ENCODE data around the gene LY6G6C.

Gene LY6G6C

DNA sequence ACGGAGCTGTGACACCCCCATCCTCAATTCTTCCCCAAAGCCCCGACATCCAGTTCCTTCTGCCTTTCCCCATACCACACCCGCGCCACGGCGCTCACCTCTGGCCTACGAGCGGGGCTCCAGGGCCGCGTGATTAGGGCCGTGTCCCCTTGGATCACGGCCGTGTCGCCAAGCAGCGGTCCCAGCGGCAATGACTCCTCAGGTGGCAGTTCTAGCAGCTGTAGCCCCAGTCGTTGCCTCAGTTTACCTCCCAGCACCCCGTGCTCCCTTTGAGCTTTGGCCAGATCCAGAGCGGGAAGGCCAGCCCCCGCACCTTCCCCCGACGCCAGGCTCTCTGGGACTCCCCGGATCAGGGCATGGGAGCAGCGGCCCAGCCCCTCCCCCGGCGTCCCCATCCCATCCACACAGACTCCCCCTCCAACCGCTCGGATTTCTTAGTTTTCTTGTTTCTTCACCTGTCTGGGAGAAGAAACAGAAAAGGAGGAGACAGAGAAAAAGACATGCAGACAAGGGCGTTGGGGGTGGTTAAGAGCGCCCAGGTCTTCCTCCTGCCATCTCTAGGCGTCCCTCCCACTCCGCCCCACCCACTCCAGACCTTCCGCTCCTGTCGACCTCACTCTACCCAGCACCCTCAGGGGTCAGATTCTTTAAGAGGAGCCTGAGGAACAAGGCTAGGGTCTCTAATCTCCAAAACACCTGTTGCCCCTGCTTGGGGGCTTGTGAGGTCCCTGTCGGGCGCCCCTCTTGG, 7.4 kb upstream of the LY6G6C start, which contains the start of gene DDAH2:
TSS of gene DDAH2 (minus strand) at position 533 of the 748 bp plus-strand sequence. CDS start at position 395, 138 bp downstream.
- TF ChIP-seq, protein P1, sequence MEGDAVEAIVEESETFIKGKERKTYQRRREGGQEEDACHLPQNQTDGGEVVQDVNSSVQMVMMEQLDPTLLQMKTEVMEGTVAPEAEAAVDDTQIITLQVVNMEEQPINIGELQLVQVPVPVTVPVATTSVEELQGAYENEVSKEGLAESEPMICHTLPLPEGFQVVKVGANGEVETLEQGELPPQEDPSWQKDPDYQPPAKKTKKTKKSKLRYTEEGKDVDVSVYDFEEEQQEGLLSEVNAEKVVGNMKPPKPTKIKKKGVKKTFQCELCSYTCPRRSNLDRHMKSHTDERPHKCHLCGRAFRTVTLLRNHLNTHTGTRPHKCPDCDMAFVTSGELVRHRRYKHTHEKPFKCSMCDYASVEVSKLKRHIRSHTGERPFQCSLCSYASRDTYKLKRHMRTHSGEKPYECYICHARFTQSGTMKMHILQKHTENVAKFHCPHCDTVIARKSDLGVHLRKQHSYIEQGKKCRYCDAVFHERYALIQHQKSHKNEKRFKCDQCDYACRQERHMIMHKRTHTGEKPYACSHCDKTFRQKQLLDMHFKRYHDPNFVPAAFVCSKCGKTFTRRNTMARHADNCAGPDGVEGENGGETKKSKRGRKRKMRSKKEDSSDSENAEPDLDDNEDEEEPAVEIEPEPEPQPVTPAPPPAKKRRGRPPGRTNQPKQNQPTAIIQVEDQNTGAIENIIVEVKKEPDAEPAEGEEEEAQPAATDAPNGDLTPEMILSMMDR (IDR thresholded peaks at IDR 0.05; ENCODE audit: low read length) = peak; percentile 89; the same call in 1 of the 2 replicates
- TF ChIP-seq EZH2 (IDR thresholded peaks at IDR 0.05; ENCODE audit: borderline replicate concordance, low read length) = no peak
- H4K20me1 ChIP-seq (ENCODE audit: insufficient read depth, low read length) = no peaks in the 10 kb centered on the region
- peak within 1 kb of the TSS; percentile 93 for H3K27ac ChIP-seq (ENCODE audit: low read depth, low read length, poor library complexity, severe bottlenecking)
- H3K4me3 ChIP-seq (ENCODE audit: low read depth, low read length, poor library complexity, severe bottlenecking) = peak within 1 kb of the TSS; percentile 72
- H3K79me2 ChIP-seq (ENCODE audit: insufficient read depth, low read length) = no peaks in the 10 kb centered on the region
- no peaks in the 10 kb centered on the region for H3K9me2 ChIP-seq (ENCODE audit: low read depth, low read length)
- H3K27me3 ChIP-seq (ENCODE audit: insufficient read depth, low read length) = no peaks in the 10 kb centered on the region
- no peak within 1 kb of the TSS for H2AFZ ChIP-seq (ENCODE audit: low read length)
- H3K36me3 ChIP-seq (ENCODE audit: insufficient read depth, low read length) = peaks cover 39% of the 10 kb centered on the region
- H3K4me2 ChIP-seq (ENCODE audit: low read length) = peak within 1 kb of the TSS; percentile 92
- H3K9me3 ChIP-seq (ENCODE audit: low read length) = no peaks in the 10 kb centered on the region
- peaks cover 35% of the 10 kb centered on the region for H3K4me1 ChIP-seq (ENCODE audit: insufficient read depth, low read length, severe bottlenecking)
- H3K9ac ChIP-seq (ENCODE audit: low read length) = peak within 1 kb of the TSS; percentile 64
- peaks cover 13% of the 10 kb centered on the region for H3F3A ChIP-seq (ENCODE audit: insufficient read depth, low read length)

DNA sequence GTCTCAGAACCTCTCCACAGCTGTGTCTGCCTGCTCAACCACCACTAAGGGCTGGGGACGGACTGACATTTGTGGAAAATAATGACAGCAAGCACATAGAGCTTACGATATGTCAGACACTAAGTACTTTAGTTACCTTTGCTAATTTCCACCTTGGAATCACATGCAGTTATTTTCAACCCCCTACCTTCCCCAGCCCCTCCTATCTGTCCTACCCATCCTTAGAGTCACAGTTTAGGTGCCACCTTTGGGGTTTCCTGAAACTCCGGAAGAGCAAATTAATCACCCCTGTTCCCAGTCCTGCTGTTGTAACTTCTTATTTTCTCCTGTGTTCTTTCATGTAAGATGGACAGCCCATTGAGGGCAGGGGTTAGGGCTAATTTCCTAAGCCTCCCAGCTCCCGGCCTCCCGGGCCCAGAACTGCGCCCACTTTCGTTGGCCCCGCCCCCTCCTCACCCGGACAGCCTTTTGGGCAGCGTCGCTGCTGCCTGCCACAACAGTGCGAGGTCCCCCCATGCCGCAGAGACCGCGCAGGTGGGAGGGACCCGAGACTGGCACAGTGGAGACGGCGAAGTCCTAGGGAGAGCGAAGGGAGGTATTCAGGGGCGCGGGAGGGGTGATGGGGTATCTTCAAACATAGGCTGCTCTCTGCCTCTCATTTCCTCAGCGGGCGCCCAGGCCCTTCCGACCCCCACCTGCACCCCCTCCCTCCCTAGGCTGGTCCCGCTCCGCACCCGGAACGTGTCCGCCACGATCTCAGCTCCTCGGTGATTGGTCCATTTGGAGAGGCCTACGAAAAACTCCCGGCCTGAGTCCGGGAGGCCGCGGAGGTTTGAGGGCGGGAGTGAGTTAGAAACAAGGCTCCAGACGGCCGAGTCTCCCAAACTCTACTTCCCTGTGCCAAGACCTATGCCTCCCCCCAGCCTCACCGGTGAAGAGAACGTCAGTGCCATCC, 6.4 kb upstream of the LY6G6C start:
- Histone ChIP-seq H3K4me3 (ENCODE audit: low read depth, low read length, poor library complexity, severe bottlenecking) (peak overlapping the region; percentile 7), H3K79me2 (ENCODE audit: insufficient read depth, low read length) (no peaks in the 10 kb centered on the region), H2AFZ (ENCODE audit: low read length) (no peak overlapping the region), H3K27me3 (ENCODE audit: insufficient read depth, low read length) (no peaks in the 10 kb centered on the region), H3K4me1 (ENCODE audit: insufficient read depth, low read length, severe bottlenecking) (peaks cover 35% of the 10 kb centered on the region), H4K20me1 (ENCODE audit: insufficient read depth, low read length) (no peaks in the 10 kb centered on the region), H3K9ac (ENCODE audit: low read length) (peak overlapping the region; percentile 33; the same call in 1 of the 2 replicates), H3K27ac (ENCODE audit: low read depth, low read length, poor library complexity, severe bottlenecking) (peak overlapping the region; percentile 93), H3K9me2 (ENCODE audit: low read depth, low read length) (no peaks in the 10 kb centered on the region), H3F3A (ENCODE audit: insufficient read depth, low read length) (peaks cover 13% of the 10 kb centered on the region), H3K4me2 (ENCODE audit: low read length) (peak overlapping the region; percentile 42; the same call in 1 of the 2 replicates), H3K9me3 (ENCODE audit: low read length) (no peaks in the 10 kb centered on the region), H3K36me3 (ENCODE audit: insufficient read depth, low read length) (peaks cover 30% of the 10 kb centered on the region)
- TF ChIP-seq, protein P1 (IDR thresholded peaks at IDR 0.05; ENCODE audit: low read length) = no peak
- TF ChIP-seq EZH2 (IDR thresholded peaks at IDR 0.05; ENCODE audit: borderline replicate concordance, low read length) = no peak

DNA sequence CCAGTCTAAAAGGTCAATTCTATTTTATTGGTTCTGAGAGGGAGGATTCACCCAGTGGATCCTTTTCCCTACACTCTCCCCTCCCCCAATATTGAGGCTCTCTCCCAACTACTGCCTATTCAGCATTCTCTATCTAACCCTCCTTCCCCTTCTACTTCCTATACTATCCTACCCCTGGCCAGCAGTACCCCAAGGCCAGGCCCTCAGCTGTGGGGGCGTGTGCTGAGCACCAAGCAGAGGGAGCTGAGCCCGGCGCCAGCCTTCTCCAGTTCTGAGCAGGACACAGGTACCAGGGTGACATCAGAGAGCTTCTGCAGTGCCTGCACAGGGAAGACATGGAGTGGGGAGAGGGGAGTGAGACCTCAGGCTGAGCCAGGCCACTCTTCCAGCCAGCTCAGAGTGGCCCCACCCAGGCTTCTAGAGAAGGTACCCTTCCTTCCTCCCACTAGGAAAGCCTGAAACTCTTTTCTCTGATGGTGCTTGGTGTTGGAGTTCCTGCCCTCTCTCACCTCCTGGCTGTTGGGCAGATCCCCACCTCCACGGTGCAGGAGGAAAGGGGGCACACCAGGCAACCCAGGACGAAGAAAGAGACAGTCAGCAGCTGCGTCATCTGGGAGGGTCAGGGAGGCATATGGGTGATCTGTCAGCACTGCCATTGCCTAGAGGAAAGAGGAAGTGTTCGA, 5.6 kb upstream of the LY6G6C start:
- no peaks in the 10 kb centered on the region for H3K9me2 ChIP-seq (ENCODE audit: low read depth, low read length)
- H4K20me1 ChIP-seq (ENCODE audit: insufficient read depth, low read length) = no peaks in the 10 kb centered on the region
- H3K27ac ChIP-seq (ENCODE audit: low read depth, low read length, poor library complexity, severe bottlenecking) = peak overlapping the region; percentile 93
- H3K4me1 ChIP-seq (ENCODE audit: insufficient read depth, low read length, severe bottlenecking) = peaks cover 35% of the 10 kb centered on the region
- H3K4me3 ChIP-seq (ENCODE audit: low read depth, low read length, poor library complexity, severe bottlenecking) = peak overlapping the region; percentile 1
- no peaks in the 10 kb centered on the region for H3K79me2 ChIP-seq (ENCODE audit: insufficient read depth, low read length)
- no peaks in the 10 kb centered on the region for H3K9me3 ChIP-seq (ENCODE audit: low read length)
- no peak overlapping the region for H2AFZ ChIP-seq (ENCODE audit: low read length)
- H3K36me3 ChIP-seq (ENCODE audit: insufficient read depth, low read length) = peaks cover 25% of the 10 kb centered on the region
- TF ChIP-seq, protein P1 (IDR thresholded peaks at IDR 0.05; ENCODE audit: low read length) = no peak
- no peak for TF ChIP-seq EZH2 (IDR thresholded peaks at IDR 0.05; ENCODE audit: borderline replicate concordance, low read length)
- peak overlapping the region; percentile 32; the same call in 1 of the 2 replicates for H3K9ac ChIP-seq (ENCODE audit: low read length)
- H3F3A ChIP-seq (ENCODE audit: insufficient read depth, low read length) = peaks cover 13% of the 10 kb centered on the region
- no peaks in the 10 kb centered on the region for H3K27me3 ChIP-seq (ENCODE audit: insufficient read depth, low read length)
- H3K4me2 ChIP-seq (ENCODE audit: low read length) = peak overlapping the region; percentile 42
